ENCODE results near the gene PDE6H.

- TF ChIP-seq CTCF (IDR thresholded peaks at IDR 0.05) (no peak), POLR2A (IDR thresholded peaks at IDR 0.05) (no peak), EP300 (IDR thresholded peaks at IDR 0.05) (no peak)
These were observed 7.6 kb upstream of the PDE6H start for GRCh38 chr12:14965221-14965620.

Measured in sigmoid colon (tissue), 4 donors.